ENCODE data around the gene EZR.
"Not testable (repeated sequence)": the region's sequence is repeated elsewhere in the genome, so short reads cannot be mapped to it uniquely, and the experiment has no call there.

The EZR gene

DNA sequence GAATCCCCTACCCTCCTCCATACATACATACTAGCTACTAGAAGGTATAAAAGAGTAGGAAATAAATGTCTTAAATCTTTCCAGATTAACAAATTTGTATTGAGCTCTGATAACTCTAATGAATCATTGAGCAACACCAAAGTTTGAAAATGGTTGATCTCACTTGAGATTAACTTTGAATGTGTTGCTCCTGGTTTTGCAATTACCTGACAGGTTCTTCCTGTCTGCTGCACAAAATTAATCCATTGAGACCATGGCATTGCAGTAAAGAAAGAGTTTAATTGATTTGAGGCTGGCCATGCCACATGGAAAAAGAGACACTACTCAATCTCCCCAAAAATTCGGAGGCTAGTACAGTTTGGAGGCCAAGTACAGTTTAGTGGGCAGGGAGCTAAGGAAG, 21.3 kb upstream of the EZR start:
- no peak for DNase-seq

DNA sequence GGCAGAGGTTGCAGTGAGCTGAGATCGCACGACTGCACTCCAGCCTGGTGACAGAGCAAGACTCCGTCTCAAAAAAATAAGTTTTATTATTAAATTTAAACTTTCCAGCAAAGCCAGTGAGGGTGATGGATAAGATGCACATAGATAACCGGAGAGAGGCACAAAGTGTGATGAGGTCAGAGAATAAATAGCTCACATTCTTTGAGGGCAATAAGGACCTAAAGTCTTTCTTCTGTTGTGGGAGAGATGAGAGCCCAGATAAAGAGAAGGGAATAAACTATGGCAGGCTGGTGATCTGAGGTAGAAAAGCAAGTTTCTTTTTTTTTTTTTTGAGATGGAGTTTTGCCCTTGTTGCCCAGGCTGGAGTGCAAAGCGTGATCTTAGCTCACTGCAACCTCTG, 20.6 kb upstream of the EZR start:
- no peak for DNase-seq

- not testable (repeated sequence) for DNase-seq
Measured at GRCh38 chr6:158838790-158839189, 19.6 kb upstream of the EZR start.

GRCh38 chr6:158837684-158838625, 18.8 kb upstream of the EZR start:
- no peak for DNase-seq

DNA sequence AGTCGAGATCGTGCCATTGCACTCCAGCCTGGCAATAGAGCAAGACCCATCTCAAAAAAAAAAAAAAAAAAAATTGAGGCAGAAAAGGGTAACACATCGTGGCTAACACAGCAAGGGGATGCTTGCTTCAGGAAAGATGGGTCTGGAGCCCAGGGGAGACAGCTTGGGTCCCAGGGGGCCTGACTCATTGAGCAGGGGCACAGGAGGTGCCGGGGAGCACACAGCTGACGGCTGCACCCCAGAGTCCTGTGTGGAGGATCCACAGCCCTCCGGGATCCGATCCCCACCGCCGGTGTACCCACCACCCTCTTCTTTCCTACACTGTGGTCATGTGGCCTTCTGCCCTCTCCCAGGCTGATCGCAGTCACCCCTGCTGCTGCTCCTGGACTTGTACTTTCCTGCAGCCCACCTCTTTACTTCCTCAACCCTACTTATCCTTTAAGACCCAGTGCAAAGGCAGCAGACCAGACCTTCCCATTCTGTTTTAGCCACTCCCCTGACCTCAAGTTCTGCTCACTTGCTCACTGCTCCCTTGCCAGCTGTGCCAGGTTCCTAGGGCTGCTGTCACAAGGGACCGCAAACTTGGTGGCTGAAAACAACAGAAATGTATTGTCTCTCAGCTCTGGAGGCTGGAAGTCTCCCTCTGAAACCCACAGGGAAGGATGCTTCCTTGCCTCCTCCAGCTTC, 17.6 kb upstream of the EZR start:
- DNase-seq: no peak

DNA sequence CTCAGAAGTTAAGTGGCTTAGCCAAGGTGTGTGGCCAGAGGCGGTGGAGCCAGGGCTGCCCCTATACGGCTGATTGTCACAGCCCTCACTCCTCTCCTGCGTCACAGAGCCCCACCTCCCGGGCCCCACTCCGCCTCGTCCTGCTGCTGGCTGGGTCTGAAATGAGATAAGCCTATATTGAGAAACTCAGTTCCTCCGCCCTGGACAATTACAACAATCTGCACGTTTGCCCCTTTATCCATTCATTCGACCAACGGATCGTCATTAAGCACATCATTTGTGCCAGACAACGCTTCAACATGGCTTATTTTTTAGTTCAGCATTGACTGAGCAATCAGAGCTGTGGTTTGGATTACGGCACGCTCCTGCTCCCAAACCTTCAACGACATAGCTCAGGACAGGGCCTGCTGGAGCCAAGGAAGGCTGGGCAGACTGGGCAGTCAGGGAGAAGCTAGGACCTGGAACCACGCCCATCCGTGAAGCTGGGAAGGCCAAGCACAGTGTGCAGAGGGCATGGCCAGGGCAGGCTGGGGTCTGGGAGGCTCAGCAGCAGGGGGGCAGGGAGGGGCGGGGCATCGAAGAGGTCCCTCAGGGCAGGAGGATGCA, 16.6 kb upstream of the EZR start:
- no peak for DNase-seq

GRCh38 chr6:158834675-158835385, 15.7 kb upstream of the EZR start:
- DNase-seq: no peak

DNA sequence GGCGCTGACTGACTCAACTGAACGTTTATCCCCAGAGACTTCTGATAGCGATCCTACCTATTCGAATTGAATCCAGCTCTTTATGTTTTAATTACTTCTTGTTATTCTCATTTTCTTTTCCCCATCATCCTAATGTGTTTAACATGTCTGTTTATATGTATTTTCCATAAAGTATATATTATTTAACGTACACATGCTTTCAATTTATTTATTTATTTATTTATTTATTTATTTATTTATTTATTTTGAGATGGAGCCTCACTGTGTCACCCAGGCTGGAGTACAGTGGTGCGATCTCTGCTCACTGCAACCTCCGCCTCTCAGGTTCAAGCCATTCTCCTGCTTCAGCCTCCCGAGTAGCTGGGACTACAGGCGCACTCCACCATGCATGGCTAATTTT, 13.6 kb upstream of the EZR start:
- not testable (repeated sequence) for DNase-seq

DNA sequence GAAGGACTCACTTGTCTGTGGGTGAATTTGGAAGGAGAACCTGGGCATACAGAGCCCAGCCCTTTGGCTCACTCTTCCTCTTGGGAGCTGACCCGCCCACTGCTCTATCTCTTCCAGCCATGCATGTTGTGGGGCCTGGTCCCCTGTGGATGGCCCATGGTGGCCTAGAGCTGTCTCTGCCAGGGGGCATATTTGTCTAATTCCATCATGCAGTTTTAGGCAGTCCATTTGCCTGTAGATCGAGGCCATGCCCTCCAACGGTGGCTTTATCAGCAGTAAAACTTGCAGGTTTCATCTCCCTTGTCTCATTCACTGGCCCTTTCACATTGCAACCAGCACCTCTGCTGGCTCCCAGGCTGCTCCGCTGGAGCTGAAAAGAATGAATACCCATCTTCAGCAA, 12.9 kb upstream of the EZR start:
- no peak for DNase-seq

- no peak for DNase-seq
Measured at GRCh38 chr6:158831571-158831970, 12.4 kb upstream of the EZR start.

DNA sequence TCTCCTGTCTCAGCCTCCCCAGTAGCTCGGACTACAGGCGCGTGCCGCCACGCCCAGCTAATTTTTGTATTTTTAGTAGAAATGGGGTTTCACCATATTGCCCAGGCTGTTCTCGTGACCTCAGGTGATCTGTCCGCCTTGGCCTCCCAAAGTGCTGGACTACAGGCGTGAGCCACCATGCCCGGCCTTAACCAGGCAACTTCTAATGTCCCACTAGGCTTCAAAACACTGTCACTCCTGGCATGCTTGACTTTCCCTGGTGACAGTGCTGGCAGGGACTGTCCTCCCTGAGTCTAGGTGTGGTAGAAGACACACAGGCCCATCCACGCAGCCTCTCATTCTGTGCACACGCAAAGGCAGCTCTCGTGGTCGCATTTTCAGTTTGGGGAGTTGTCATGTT, 11.6 kb upstream of the EZR start:
- no peak for DNase-seq

DNA sequence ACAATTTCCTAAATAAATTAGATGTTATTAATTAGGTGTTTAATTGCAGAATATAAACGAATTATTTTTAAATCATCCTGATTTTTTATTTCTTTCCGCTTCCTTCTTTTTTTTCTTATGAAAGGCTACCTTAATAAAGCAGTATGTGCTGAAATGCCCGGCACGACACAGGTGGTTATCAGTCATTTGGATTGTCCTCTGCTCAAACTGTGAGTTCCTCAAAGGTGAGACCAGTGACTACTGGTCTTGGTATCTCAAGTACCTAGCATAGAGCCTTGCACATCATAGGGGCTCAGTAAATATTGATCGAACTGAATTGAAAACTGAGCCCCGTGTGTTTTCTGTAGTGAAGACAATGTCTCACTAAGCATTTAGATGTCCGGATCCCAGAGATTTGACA, 9.6 kb upstream of the EZR start:
- no peak for DNase-seq

GRCh38 chr6:158826819-158827501, 7.8 kb upstream of the EZR start:
- DNase-seq: no peak

DNA sequence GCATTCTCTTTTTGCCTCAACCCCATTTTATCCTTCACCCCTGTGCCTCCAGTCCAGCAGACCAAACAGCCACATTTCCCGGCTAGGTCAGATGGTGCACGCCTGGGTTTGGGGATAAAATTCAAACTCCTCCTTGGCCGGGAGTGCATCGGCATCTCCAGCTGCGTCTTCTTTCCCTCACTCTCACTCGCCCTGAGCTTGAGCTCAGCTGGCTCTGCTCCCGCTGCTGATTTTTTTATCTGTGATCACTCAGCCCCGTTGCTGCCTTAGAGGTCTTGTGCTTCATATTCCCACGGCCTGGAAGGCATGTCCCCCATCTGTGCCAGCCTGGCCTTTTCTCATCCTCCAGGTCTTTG, 6.8 kb upstream of the EZR start:
- DNase-seq: no peak

GRCh38 chr6:158825038-158825950, 6.1 kb upstream of the EZR start:
- DNase-seq: no peak

GRCh38 chr6:158823616-158824015, 4.4 kb upstream of the EZR start:
- DNase-seq: not testable (repeated sequence)

GRCh38 chr6:158819977-158820622, 932 bp upstream of the EZR start:
- no peak for DNase-seq

GRCh38 chr6:158818581-158819212, 471 bp downstream of the EZR start:
- peak; percentile 81 for DNase-seq

DNA sequence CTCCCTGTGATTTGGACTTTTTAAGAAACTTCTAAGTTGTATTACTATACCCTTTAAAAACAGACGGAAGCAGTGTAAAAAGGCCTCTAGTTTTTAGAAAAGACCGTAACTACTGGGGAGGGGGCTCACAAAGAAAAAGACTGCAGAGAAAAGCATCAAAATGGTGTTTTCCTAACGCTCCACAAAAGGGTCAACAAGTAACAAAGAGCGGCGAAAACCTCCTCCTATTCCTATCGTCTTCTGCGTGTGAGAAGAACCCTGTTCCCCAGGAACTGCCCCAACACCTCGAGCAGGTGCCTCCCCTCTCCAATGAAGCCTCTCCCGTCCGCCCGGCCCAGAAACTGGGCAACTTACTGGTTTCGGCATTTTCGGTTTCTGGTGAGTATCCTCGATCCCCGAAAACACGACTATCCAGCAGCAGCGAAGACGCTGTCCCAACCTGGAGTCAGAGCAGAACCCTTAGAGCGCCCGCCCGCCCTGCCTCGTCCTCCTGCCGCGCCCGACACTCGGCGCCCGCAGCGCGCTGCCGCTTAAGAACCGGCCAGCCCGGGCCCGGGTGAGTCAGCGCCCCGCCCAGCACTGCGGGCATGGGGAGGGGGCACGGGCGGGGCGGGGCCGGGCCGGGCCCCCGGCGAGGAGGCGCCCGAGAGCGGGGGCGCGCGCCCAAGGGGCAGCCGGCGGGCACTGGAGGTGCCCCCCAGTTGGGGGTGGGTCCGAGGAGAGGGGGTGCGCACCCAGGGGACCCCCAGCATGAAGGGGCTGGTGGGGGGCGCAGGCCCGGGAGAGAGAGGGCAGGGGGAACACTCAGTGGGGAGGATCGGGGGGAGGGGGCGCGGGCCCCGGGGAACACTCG, 1.2 kb downstream of the EZR start:
- DNase-seq: peak; percentile 88
